HG03159 (cell line): Measurements from ENCODE around the gene STAP2.
"Not testable (repeated sequence)": the region's sequence is repeated elsewhere in the genome, so short reads cannot be mapped to it uniquely, and the experiment has no call there.

Experiments
- ATAC-seq: cut with Tn5 transposase; IDR thresholded peaks from one replicate; pipeline ENCODE4 v1.9.1; 2021; ENCODE audit warnings: mild to moderate bottlenecking, moderate library complexity; ENCODE audit not compliant: unreplicated experiment

STAP2 gene

GRCh38 chr19:4278010-4278409 is 60.6 kb downstream of the STAP2 start:
- ATAC-seq: no peak

GRCh38 chr19:4277191-4277696 is 61.4 kb downstream of the STAP2 start:
- no peak for ATAC-seq

DNA sequence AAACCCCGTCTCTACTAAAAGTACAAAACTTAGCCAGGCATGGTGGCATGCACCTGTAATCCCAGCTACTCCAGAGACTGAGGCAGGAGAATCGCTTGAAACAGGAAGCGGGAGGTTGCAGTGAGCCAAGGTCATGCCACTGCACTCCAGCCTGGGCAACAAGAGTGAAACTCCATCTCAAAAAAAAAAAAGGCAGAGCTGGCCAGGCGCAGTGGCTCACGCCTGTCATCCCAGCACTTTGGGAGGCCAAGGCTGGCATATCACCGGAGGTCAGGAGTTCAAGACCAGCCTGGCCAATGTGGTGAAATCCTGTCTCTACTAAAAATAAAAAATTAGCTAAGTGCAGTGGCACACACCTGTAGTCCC is 64.3 kb downstream of the STAP2 start:
- ATAC-seq: not testable (repeated sequence)
